ENCODE data around the gene ACSS3. TPM values are rescaled to one million over a fixed set of nuclear protein-coding genes. Genes with fewer than 3 reads are reported as not detected.

ACSS3 gene
- total RNA-seq, 4 donors from 2014 or later = 5.0 to 13.6 (median 7.8) TPM

- Histone ChIP-seq H3K9me3 (no peaks in the 10 kb centered on the region), H3K27ac (no peak overlapping the region), H3K4me1 (no peaks in the 10 kb centered on the region), H3K36me3 (no peaks in the 10 kb centered on the region), H3K27me3 (no peaks in the 10 kb centered on the region), H3K4me3 (no peak overlapping the region)
- ATAC-seq (no peak), DNase-seq (no peak)
- intact Hi-C loops (cut with DNase I; ENCODE audit: low total_unique reads) (no loop called here), in situ Hi-C loops (cut with MboI; ENCODE audit: low sequenced_read_pairs in 4 of 4) (no loop called here)
- no peak for TF ChIP-seq CTCF (IDR thresholded peaks at IDR 0.05 in 4 of 5, conservative IDR thresholded peaks at IDR 0.05 in 1 of 5)
- TF ChIP-seq POLR2A (IDR thresholded peaks at IDR 0.05) = no peak
These were observed 218.9 kb downstream of the ACSS3 start for GRCh38 chr12:81296556-81297305.

- Histone ChIP-seq H3K27me3 (no peaks in the 10 kb centered on the region), H3K9me3 (no peaks in the 10 kb centered on the region), H3K4me3 (no peak overlapping the region), H3K27ac (no peak overlapping the region), H3K36me3 (no peaks in the 10 kb centered on the region), H3K4me1 (no peaks in the 10 kb centered on the region)
- no peak for DNase-seq
- intact Hi-C loops (cut with DNase I; ENCODE audit: low total_unique reads) (no loop called here), in situ Hi-C loops (cut with MboI; ENCODE audit: low sequenced_read_pairs in 4 of 4) (no loop called here)
- ATAC-seq = no peak
- TF ChIP-seq POLR2A (IDR thresholded peaks at IDR 0.05) = no peak
- TF ChIP-seq CTCF (IDR thresholded peaks at IDR 0.05 in 4 of 5, conservative IDR thresholded peaks at IDR 0.05 in 1 of 5) = no peak
These were observed 219.7 kb downstream of the ACSS3 start for GRCh38 chr12:81297601-81298000.

- Histone ChIP-seq H3K4me3 (no peak overlapping the region), H3K27ac (no peak overlapping the region), H3K9me3 (no peaks in the 10 kb centered on the region), H3K27me3 (no peaks in the 10 kb centered on the region), H3K4me1 (no peaks in the 10 kb centered on the region), H3K36me3 (no peaks in the 10 kb centered on the region)
- intact Hi-C loops (cut with DNase I; ENCODE audit: low total_unique reads) (no loop called here), in situ Hi-C loops (cut with MboI; ENCODE audit: low sequenced_read_pairs in 4 of 4) (no loop called here)
- DNase-seq (no peak), ATAC-seq (no peak)
- TF ChIP-seq POLR2A (IDR thresholded peaks at IDR 0.05) (no peak), CTCF (IDR thresholded peaks at IDR 0.05 in 4 of 5, conservative IDR thresholded peaks at IDR 0.05 in 1 of 5) (no peak)
These were observed 222.6 kb downstream of the ACSS3 start for GRCh38 chr12:81300454-81300853.

- no peak overlapping the region for H3K4me3 ChIP-seq
- TF ChIP-seq POLR2A (IDR thresholded peaks at IDR 0.05) = no peak
- TF ChIP-seq CTCF (IDR thresholded peaks at IDR 0.05 in 4 of 5, conservative IDR thresholded peaks at IDR 0.05 in 1 of 5) = no peak
These were observed 226.1 kb downstream of the ACSS3 start for GRCh38 chr12:81303935-81304334.

More at GRCh38 chr12:81303935-81304334, 226.1 kb downstream of the ACSS3 start:
- no peak for ATAC-seq
- intact Hi-C loops (cut with DNase I; ENCODE audit: low total_unique reads) = no loop called here
- Histone ChIP-seq H3K9me3 (no peaks in the 10 kb centered on the region), H3K4me1 (no peaks in the 10 kb centered on the region), H3K27me3 (no peaks in the 10 kb centered on the region), H3K27ac (no peak overlapping the region), H3K36me3 (no peaks in the 10 kb centered on the region)
- in situ Hi-C loops (cut with MboI; ENCODE audit: low sequenced_read_pairs in 4 of 4) = no loop called here
- DNase-seq = no peak

Small RNAs within 50 kb of the gene (microRNA-seq; reads per million reads assigned to microRNA genes)
- 3.4 to 4.7 reads per million in 2 donors for gene MIR4699 (ENCODE audit: borderline replicate concordance in 2 of 2)

Other genes starting within 250 kb of the ACSS3 start
- 1 to 10 TPM; 1.4 to 4.8 (median 2.8) TPM for gene LIN7A, start 140.1 kb upstream of the ACSS3 start, total RNA-seq